CD4-positive, alpha-beta T cell (primary cell): ENCODE measurements around the gene JARID2. TPM values are rescaled to one million over a fixed set of nuclear protein-coding genes. Genes with fewer than 3 reads are reported as not detected.

Experiments used
- ATAC-seq: fragments of 200-7000 bp; cut with Tn5 transposase; one replicate; pipeline ENCODE4 v1.10.0; 2022; ENCODE audit warnings: mild to moderate bottlenecking; ENCODE audit not compliant: poor library complexity
- CTCF ChIA-PET: fragments of 350-600 bp; sonication (Branson Sonifier 250); formaldehyde crosslinking; loops from one replicate; lab custom pipeline; 2021; ENCODE audit warnings: antibody characterized with exemption, inconsistent platforms; lab: Charles Lee
- POLR2A ChIA-PET: fragments of 350-600 bp; sonication (Branson Sonifier 250); formaldehyde crosslinking; loops from one replicate; lab custom pipeline; 2021; ENCODE audit warnings: antibody characterized with exemption, inconsistent platforms; lab: Charles Lee
- DNase-seq, 14 experiments: peaks; one replicate each; pipeline ENCODE4 v3.0.0-alpha.2; 2013 to 2020; ENCODE audit warnings: mixed read lengths in 2 of 14
- H3K27ac ChIP-seq, 2 donors: one replicate each; pipeline versions ENCODE4 v1.5.1 to v1.7.0; 2013; ENCODE audit warnings: low read length in 2 of 2, low read depth in 1 of 2, mild to moderate bottlenecking in 1 of 2
- H3K27me3 ChIP-seq, 2 experiments: 1 replicate in 1 of 2; 2 replicates in 1 of 2; pipeline versions ENCODE4 v1.6.1 to v1.7.0; 2013; ENCODE audit warnings: low read length in 2 of 2, control low read depth in 1 of 2, mild to moderate bottlenecking in 1 of 2, moderate library complexity in 1 of 2; ENCODE audit not compliant: insufficient read depth in 2 of 2, control insufficient read depth in 1 of 2
- H3K36me3 ChIP-seq: one replicate; pipeline ENCODE4 v1.6.1; 2013; ENCODE audit warnings: low read length, control low read depth; ENCODE audit not compliant: insufficient read depth
- H3K4me1 ChIP-seq: one replicate; pipeline ENCODE4 v1.6.1; 2013; ENCODE audit warnings: low read length, control low read depth; ENCODE audit not compliant: insufficient read depth
- H3K4me3 ChIP-seq: one replicate; pipeline ENCODE4 v1.5.1; 2013; ENCODE audit warnings: mild to moderate bottlenecking, low read length, moderate library complexity
- H3K9me3 ChIP-seq, 2 experiments: 1 replicate in 1 of 2; 2 replicates in 1 of 2; pipeline versions ENCODE4 v1.6.1 to v1.7.0; 2013; ENCODE audit warnings: low read length in 2 of 2, mild to moderate bottlenecking in 2 of 2, control low read depth in 1 of 2, moderate library complexity in 1 of 2; ENCODE audit not compliant: control insufficient read depth in 1 of 2, insufficient read depth in 1 of 2
- H3K27ac Mint-ChIP-seq: one replicate; pipeline ENCODE4 v1.8.0; 2020; ENCODE audit warnings: mixed read lengths
- H3K27me3 Mint-ChIP-seq: one replicate; pipeline ENCODE4 v1.8.0; 2021; ENCODE audit warnings: mixed read lengths
- H3K36me3 Mint-ChIP-seq: one replicate; pipeline ENCODE4 v1.8.0; 2021; ENCODE audit warnings: low read depth, mixed read lengths
- H3K4me1 Mint-ChIP-seq: one replicate; pipeline ENCODE4 v1.8.0; 2021; ENCODE audit warnings: low read depth, mixed read lengths
- H3K4me3 Mint-ChIP-seq: one replicate; pipeline ENCODE4 v1.8.0; 2020; ENCODE audit warnings: mild to moderate bottlenecking, mixed read lengths
- H3K9me3 Mint-ChIP-seq: one replicate; pipeline ENCODE4 v1.8.0; 2020; ENCODE audit warnings: mixed read lengths
- intact Hi-C, 2 experiments: fragments of 100-400 bp; cut with DNase I in 1 of 2; cut with micrococcal nuclease in 1 of 2; formaldehyde crosslinking; loops; one replicate each; pipeline versions ENCODE4 v1.15.1 to v1.9.0; 2023 to 2025; cut with DNase I, micrococcal nuclease
- total RNA-seq, 174 experiments: library from RNA in 2 of 174; stranded (reverse) in 2 of 174; gene quantifications; one replicate each; pipeline ENCODE4 v1.2.3 and lab custom pipeline; 2021 to 2026
- TF ChIP-seq, protein P1 (sequence below): fragments of 200-600 bp; IDR thresholded peaks from one replicate; pipeline ENCODE4 v1.8.0; 2022; ENCODE audit warnings: antibody characterized with exemption, mild to moderate bottlenecking

Gene JARID2
- total RNA-seq, 2 experiments from 2014 or later = 32.0 to 33.0 TPM

DNA sequence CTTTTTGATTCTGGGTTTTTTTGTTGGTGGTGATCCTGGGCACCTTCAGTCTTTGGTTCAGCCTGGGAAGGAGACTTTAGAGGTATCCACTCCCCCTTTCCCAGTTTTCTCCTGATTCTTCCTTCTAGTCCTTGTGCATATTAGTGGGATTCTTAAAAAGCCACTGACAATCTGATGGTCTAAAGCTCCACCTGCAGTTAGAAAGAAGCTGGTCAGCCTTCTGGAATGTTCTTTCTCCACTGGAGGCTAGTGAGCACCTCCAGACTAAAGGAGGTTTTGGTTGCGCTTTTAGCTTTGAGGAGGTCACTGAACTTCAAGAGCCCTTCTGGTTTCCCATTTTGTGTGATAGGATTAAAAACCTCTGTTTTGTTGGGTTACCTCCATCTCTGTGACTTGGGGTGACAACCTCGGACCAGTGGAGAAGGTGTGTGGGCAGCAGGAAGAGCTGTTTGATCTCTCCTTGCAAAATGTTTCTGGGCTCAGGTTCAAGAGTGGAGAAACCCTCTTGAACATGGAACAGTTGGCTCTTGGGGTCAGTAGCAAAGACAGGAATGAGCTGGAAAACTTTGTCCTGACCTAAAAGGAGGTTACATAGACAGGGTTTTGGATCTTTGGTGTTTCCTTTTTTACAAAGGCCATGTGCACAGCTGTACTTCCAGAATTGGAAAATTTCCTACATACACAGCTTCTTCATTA is 29.0 kb downstream of the JARID2 start:
- POLR2A ChIA-PET = interaction anchor here (0.8 kb wide), 1 partner anchor 23 kb away, joined by 6 read pairs; no protein-coding TSS in a partner anchor
- Histone ChIP-seq H3K36me3 (no peaks in the 10 kb centered on the region), H3K4me3 (no peak overlapping the region), H3K9me3 (no peaks in the 10 kb centered on the region), H3K27ac (no peak overlapping the region), H3K4me1 (peaks cover 28% of the 10 kb centered on the region), H3K27me3 (no peaks in the 10 kb centered on the region)
- Mint-ChIP-seq H3K4me1 (peaks cover 89% of the 10 kb centered on the region), H3K27ac (no peak overlapping the region), H3K9me3 (no peaks in the 10 kb centered on the region), H3K27me3 (no peaks in the 10 kb centered on the region), H3K4me3 (no peak overlapping the region), H3K36me3 (no peaks in the 10 kb centered on the region)
- ATAC-seq (no peak), DNase-seq (no peak)
- TF ChIP-seq, protein P1, sequence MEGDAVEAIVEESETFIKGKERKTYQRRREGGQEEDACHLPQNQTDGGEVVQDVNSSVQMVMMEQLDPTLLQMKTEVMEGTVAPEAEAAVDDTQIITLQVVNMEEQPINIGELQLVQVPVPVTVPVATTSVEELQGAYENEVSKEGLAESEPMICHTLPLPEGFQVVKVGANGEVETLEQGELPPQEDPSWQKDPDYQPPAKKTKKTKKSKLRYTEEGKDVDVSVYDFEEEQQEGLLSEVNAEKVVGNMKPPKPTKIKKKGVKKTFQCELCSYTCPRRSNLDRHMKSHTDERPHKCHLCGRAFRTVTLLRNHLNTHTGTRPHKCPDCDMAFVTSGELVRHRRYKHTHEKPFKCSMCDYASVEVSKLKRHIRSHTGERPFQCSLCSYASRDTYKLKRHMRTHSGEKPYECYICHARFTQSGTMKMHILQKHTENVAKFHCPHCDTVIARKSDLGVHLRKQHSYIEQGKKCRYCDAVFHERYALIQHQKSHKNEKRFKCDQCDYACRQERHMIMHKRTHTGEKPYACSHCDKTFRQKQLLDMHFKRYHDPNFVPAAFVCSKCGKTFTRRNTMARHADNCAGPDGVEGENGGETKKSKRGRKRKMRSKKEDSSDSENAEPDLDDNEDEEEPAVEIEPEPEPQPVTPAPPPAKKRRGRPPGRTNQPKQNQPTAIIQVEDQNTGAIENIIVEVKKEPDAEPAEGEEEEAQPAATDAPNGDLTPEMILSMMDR = no peak
- CTCF ChIA-PET = no interaction called here
- intact Hi-C loops = no loop called here

- H3K9me3 Mint-ChIP-seq = no peaks in the 10 kb centered on the region
- H3K27ac ChIP-seq = no peak overlapping the region
- H3K4me1 ChIP-seq = peaks cover 34% of the 10 kb centered on the region
- H3K4me3 Mint-ChIP-seq = no peak overlapping the region
- H3K9me3 ChIP-seq = no peaks in the 10 kb centered on the region
- no peaks in the 10 kb centered on the region for H3K27me3 ChIP-seq
- no peak overlapping the region for H3K27ac Mint-ChIP-seq
- H3K27me3 Mint-ChIP-seq = no peaks in the 10 kb centered on the region
- peaks cover 91% of the 10 kb centered on the region for H3K4me1 Mint-ChIP-seq
- TF ChIP-seq, protein P1 = no peak
- DNase-seq (no peak), ATAC-seq (no peak)
- H3K36me3 ChIP-seq = no peaks in the 10 kb centered on the region
- no peak overlapping the region for H3K4me3 ChIP-seq
- H3K36me3 Mint-ChIP-seq = no peaks in the 10 kb centered on the region
- CTCF ChIA-PET = no interaction called here
- intact Hi-C loops = no loop called here
- POLR2A ChIA-PET = interaction anchor here (0.6 to 0.7 kb wide), 2 partner anchors 12 to 722 kb away, joined by 3 read pairs; no protein-coding TSS in a partner anchor
Measured at GRCh38 chr6:15276036-15276985, 30.4 kb downstream of the JARID2 start.

DNA sequence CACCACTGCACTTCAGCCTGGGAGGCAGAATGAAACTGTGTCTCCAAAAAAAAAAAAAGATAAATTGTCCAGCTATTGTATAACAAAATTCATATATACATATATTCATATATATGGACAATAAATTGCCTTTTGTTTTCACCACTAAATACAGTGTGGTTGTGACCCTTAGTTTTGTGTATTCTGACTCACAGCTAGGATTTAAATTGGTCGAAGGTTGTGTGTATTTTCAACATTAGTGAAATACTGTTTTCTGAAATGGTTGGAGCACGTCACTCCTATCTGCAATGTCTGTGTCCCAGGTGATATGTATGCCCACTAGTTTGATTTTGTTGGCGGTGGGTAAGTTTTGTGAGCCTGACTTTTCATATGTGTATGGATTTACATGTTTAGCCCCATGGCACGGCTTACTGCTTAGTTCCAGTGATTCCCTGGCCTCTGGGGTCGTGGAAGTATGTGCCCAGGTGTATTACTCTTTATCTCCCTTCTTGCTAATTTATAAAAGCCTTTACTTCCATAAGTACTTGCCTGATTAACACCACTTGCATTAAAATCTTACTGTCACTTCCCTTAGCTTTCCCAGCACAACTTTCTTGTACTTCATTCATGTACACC is 33.3 kb downstream of the JARID2 start:
- peak overlapping the region; percentile 0 for H3K27ac Mint-ChIP-seq
- Histone ChIP-seq H3K27ac (no peak overlapping the region), H3K9me3 (no peaks in the 10 kb centered on the region), H3K27me3 (no peaks in the 10 kb centered on the region), H3K4me1 (peaks cover 35% of the 10 kb centered on the region), H3K36me3 (no peaks in the 10 kb centered on the region), H3K4me3 (no peak overlapping the region)
- ChIA-PET POLR2A (no interaction called here), CTCF (no interaction called here)
- TF ChIP-seq, protein P1 = no peak
- H3K4me3 Mint-ChIP-seq = no peak overlapping the region
- no peaks in the 10 kb centered on the region for H3K27me3 Mint-ChIP-seq
- H3K36me3 Mint-ChIP-seq = no peaks in the 10 kb centered on the region
- H3K9me3 Mint-ChIP-seq = no peaks in the 10 kb centered on the region
- intact Hi-C loops = no loop called here
- peaks cover 87% of the 10 kb centered on the region for H3K4me1 Mint-ChIP-seq
- no peak for DNase-seq
- ATAC-seq = no peak
